ENCODE results near the gene CACNA2D3. TPM values are rescaled to one million over a fixed set of nuclear protein-coding genes. Genes with fewer than 3 reads are reported as not detected.

The CACNA2D3 gene
- total RNA-seq, 2 donors from 2014 or later = 0.97 TPM; not detected in 1

DNA sequence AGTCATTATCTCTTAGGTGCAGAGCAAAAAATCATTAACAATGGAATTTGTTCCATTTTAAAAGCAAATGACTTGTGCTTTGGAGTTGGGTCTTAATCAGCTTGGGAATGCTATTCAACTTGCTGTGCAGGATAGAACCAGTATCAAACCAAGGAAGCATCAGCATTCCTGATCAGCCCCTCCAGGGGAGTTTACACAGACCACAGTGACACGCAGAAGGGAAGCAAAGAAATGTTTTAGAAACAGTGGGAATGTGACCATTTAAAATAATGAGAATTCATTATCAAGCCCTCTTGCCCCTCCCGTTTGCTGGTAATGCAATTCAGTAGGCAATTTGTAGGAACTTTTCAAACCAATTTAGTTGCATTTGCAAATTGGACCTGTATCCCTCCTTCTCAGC lies 650.4 kb downstream of the CACNA2D3 start:
- Histone ChIP-seq H3K9ac (ENCODE audit: extremely low read depth, low read length, poor library complexity, severe bottlenecking) (no peak overlapping the region), H3K4me1 (ENCODE audit: control insufficient read depth, insufficient read depth, low read length) (no peaks in the 10 kb centered on the region), H3K27me3 (ENCODE audit: control insufficient read depth, insufficient read depth, low read length, poor library complexity, severe bottlenecking) (no peaks in the 10 kb centered on the region), H3K4me3 (ENCODE audit: low read length) (no peak overlapping the region), H3K36me3 (ENCODE audit: control insufficient read depth, insufficient read depth, low read length) (no peaks in the 10 kb centered on the region), H3K27ac (ENCODE audit: low read depth, low read length) (no peak overlapping the region), H3K9me3 (ENCODE audit: control insufficient read depth, low read length) (no peaks in the 10 kb centered on the region)
- Mint-ChIP-seq H3K4me3 (no peak overlapping the region), H3K27ac (no peak overlapping the region), H3K27me3 (ENCODE audit: insufficient read depth) (no peaks in the 10 kb centered on the region), H3K4me1 (no peaks in the 10 kb centered on the region), H3K9me3 (no peaks in the 10 kb centered on the region), H3K36me3 (ENCODE audit: low read depth) (no peaks in the 10 kb centered on the region)
- no peak for DNase-seq
- WGBS, 2 experiments (ENCODE audit: insufficient coverage in 1 of 2, insufficient read length in 1 of 2) = 84 to 100% methylated on average over 1 to 2 of the region's 2 CpGs
- TF ChIP-seq, protein P1, sequence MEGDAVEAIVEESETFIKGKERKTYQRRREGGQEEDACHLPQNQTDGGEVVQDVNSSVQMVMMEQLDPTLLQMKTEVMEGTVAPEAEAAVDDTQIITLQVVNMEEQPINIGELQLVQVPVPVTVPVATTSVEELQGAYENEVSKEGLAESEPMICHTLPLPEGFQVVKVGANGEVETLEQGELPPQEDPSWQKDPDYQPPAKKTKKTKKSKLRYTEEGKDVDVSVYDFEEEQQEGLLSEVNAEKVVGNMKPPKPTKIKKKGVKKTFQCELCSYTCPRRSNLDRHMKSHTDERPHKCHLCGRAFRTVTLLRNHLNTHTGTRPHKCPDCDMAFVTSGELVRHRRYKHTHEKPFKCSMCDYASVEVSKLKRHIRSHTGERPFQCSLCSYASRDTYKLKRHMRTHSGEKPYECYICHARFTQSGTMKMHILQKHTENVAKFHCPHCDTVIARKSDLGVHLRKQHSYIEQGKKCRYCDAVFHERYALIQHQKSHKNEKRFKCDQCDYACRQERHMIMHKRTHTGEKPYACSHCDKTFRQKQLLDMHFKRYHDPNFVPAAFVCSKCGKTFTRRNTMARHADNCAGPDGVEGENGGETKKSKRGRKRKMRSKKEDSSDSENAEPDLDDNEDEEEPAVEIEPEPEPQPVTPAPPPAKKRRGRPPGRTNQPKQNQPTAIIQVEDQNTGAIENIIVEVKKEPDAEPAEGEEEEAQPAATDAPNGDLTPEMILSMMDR (conservative IDR thresholded peaks at IDR 0.05) = no peak

DNA sequence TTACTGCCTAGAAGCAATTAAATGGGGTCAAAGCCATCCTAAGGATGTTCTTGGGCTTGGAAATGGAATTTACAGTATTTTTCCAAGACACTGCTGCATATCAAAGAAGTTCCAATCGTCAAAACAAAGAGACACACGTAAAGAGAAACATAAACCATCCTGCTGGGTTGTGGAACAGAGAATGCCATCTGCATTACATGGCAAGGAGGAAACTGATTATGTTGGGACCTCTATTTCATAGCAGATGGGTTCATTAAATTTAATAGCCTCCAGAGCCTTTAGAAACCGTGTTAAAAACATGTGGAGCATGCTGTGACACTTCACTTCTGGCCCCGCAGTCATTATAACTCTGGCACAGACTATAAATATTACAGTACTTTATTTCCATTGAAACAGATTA lies 650.9 kb downstream of the CACNA2D3 start:
- Histone ChIP-seq H3K36me3 (ENCODE audit: control insufficient read depth, insufficient read depth, low read length) (no peaks in the 10 kb centered on the region), H3K4me1 (ENCODE audit: control insufficient read depth, insufficient read depth, low read length) (no peaks in the 10 kb centered on the region), H3K27ac (ENCODE audit: low read depth, low read length) (peak overlapping the region; percentile 14), H3K9ac (ENCODE audit: extremely low read depth, low read length, poor library complexity, severe bottlenecking) (no peak overlapping the region), H3K27me3 (ENCODE audit: control insufficient read depth, insufficient read depth, low read length, poor library complexity, severe bottlenecking) (no peaks in the 10 kb centered on the region), H3K4me3 (ENCODE audit: low read length) (no peak overlapping the region), H3K9me3 (ENCODE audit: control insufficient read depth, low read length) (no peaks in the 10 kb centered on the region)
- no peaks in the 10 kb centered on the region for H3K9me3 Mint-ChIP-seq
- H3K4me3 Mint-ChIP-seq = no peak overlapping the region
- no peaks in the 10 kb centered on the region for H3K36me3 Mint-ChIP-seq (ENCODE audit: low read depth)
- TF ChIP-seq, protein P1 (conservative IDR thresholded peaks at IDR 0.05) = no peak
- no peaks in the 10 kb centered on the region for H3K27me3 Mint-ChIP-seq (ENCODE audit: insufficient read depth)
- 75 to 90% methylated on average over 3 to 4 of the region's 4 CpGs for WGBS, 2 experiments (ENCODE audit: insufficient coverage in 1 of 2, insufficient read length in 1 of 2)
- no peaks in the 10 kb centered on the region for H3K4me1 Mint-ChIP-seq
- H3K27ac Mint-ChIP-seq = no peak overlapping the region
- no peak for DNase-seq

DNA sequence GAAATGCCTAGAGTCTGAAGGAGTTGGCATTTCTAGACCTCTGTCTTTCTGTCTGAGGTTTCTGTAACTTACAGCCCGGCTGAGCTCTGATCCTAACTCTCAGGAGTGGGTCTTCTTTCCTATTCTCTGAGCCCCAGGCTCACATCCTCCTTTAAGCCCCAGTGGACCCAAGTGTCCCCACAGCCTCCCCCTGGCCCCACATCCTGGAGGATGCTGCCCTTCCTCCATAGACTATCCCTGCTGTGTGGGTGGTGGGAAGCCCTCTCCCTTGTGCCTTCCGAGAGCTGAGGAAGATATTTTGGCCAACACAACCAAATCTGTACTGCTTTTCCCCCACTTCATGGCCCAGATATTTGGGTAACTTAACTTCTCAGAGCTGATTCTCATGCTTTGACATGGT lies 654.2 kb downstream of the CACNA2D3 start:
- H3K27me3 ChIP-seq (ENCODE audit: control insufficient read depth, insufficient read depth, low read length, poor library complexity, severe bottlenecking) = no peaks in the 10 kb centered on the region
- no peaks in the 10 kb centered on the region for H3K36me3 ChIP-seq (ENCODE audit: control insufficient read depth, insufficient read depth, low read length)
- H3K9ac ChIP-seq (ENCODE audit: extremely low read depth, low read length, poor library complexity, severe bottlenecking) = no peak overlapping the region
- no peaks in the 10 kb centered on the region for H3K27me3 Mint-ChIP-seq (ENCODE audit: insufficient read depth)
- H3K4me1 Mint-ChIP-seq = no peaks in the 10 kb centered on the region
- TF ChIP-seq, protein P1 (conservative IDR thresholded peaks at IDR 0.05) = no peak
- 92% methylated on average over 2 of the region's 2 CpGs; no CpG with 5 or more reads in 1 of the 2 experiments for WGBS, 2 experiments (ENCODE audit: insufficient coverage in 1 of 2, insufficient read length in 1 of 2)
- DNase-seq = no peak
- no peak overlapping the region for H3K27ac Mint-ChIP-seq
- H3K9me3 ChIP-seq (ENCODE audit: control insufficient read depth, low read length) = no peaks in the 10 kb centered on the region
- no peaks in the 10 kb centered on the region for H3K9me3 Mint-ChIP-seq
- no peak overlapping the region for H3K4me3 Mint-ChIP-seq
- H3K27ac ChIP-seq (ENCODE audit: low read depth, low read length) = no peak overlapping the region
- no peaks in the 10 kb centered on the region for H3K36me3 Mint-ChIP-seq (ENCODE audit: low read depth)
- H3K4me1 ChIP-seq (ENCODE audit: control insufficient read depth, insufficient read depth, low read length) = no peaks in the 10 kb centered on the region
- H3K4me3 ChIP-seq (ENCODE audit: low read length) = no peak overlapping the region

Data from endodermal cell (in vitro differentiated cells).